ENCODE results near the gene TAF4.

The TAF4 gene

GRCh38 chr20:62019144-62019805 is 46.4 kb downstream of the TAF4 start:
- no peak for DNase-seq

DNA sequence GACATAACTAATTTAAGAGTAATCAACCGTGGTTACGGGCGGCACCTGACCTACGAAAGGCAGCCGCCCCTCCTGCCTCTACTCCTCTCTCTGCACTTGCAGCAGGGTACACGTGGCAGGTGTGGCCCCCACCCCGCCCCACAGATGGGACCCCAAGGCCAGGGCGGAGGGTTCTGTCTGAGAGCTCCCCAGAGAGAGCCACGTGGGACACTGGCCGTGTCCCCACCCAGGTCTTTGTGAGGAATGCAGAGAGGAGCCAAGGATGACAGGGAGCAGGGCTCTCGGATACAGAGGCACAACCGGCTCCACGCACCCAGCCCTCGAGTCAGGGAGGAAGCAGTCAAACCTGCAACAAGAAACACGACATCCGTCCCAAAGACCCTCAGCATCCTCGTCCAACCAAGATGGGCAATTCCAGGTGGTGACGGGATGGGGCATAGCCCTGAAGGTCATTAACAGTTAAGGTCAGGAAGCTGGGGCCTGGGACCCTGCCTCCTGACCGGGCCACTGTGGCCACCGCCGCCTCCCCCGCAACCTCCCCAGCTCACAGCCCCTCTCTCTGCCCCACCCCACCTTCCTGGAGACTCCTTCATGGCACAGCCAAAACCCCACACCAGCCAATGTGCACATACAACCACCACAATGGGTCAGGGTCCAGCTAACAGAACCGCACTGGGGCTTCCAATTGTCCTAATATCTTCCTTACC is 47.1 kb downstream of the TAF4 start:
- DNase-seq = no peak

DNA sequence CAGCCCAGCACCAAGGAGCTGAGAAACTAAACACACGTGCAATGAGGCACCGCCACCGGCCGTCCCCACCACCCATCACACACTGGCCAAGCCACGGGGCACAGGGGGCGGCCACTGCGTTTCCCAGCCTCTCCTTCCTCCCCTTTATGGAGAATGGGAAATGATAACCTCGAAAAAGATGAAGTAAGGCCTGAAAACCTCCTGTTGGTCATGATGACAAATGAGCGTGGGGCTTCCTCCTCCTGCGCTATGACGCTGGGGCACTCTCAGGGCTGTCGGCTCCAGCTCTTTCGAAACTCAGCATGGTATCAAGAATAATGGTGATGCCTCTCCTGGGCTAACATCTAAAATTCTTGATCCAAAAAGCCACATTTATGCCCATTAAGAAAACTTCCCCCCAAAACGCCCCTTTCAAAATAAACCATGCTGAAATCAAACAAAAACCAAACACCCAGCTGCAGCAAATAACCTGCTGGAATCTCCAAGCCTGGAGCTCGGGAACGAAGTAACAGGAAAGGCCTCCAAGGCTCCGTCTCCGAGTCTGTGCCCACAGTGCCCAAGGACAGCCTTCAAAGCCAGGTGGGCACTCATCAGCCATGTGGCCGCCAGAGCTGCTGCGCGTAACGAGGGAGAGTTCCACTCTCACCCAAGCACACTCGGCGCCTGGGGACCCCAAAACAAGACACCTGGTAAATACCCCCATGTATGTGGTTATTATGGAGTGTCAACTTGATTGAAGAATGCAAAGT is 50.0 kb downstream of the TAF4 start:
- DNase-seq = no peak

- no peak for DNase-seq
Measured at GRCh38 chr20:62014889-62015537, 50.7 kb downstream of the TAF4 start.

DNA sequence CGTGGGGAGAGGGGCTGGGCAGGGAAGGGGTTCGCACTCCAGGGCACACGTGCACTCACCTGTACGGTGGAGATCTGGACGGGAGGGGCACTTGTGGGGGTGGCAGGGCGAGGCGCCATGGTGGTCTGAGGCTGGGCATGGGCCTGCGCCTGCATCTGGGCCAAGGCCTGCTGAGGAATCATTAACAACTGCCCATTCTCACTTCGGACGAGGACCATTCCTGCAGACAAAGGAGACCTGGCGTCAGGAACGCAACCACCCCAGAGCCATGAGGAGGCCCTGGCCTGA is 51.2 kb downstream of the TAF4 start:
- DNase-seq = no peak

- DNase-seq = no peak
Measured at GRCh38 chr20:62012631-62013030, 53.0 kb downstream of the TAF4 start.

- no peak for DNase-seq
Measured at GRCh38 chr20:62011938-62012534, 53.6 kb downstream of the TAF4 start.

DNA sequence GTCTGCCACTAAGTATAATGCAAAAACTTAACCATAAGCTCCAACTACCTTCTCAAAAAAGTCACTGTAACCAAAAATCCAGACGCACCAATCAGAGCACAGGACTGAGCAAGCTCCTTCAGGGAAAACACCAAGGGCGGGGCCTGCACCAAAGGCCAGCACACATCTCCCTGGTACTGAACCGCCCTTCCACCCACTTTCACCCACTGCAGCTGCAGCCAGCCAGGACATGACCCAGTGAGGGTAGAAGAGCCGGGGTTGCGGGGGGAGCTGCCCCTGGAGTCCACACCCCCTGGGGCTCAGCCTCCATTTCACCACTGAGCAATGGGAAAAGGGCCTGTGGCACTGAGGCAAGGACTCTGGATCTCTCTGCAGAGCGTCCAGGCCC is 54.3 kb downstream of the TAF4 start:
- DNase-seq = no peak

GRCh38 chr20:62010551-62011402 is 54.9 kb downstream of the TAF4 start:
- DNase-seq = no peak

DNA sequence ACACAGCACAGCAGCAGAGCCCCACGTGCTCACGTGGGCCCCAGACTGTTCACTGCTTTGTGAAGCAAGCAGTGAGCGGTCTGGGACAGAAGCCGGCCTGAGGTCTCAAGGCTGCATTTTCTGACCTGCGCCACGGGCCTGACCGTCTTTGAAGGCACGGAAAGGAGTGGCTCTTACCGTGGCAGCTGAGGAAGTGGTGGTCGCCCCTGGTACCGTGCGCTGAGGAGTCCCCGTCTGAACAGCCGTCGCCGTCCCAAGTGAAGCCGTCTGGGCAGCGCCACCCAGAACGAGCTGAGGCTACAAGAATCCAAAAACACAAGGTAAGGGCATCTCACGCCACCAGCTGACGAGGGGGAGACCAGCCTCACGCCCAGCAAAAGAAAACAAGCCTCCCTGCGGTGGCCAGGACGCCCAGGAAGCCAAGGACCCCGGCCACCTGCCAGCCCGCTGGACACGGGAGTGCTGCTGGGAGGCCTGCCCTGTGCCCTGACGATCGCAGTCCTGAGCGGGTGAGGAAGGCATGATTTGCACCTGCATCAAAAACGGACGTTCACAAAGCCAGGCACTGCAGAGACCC is 55.7 kb downstream of the TAF4 start:
- DNase-seq = no peak

DNA sequence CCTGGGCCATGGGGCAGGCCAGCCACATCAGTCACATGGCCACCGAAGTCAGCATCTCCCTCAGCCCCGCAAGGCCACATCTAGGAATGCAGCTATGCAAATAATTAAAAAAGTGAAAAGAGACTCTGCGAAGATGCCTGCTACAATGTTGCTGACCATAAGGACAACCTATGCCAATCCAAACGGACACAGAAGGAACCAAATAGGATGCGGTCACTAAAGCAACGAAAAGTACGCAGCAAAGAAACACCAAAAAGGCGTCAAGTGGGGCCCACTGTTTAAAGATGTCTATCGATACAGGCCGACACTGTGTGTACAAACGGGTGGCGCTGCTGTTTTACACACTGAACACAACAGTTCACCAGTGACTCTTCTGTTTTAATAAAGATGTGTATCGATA is 56.4 kb downstream of the TAF4 start:
- no peak for DNase-seq

DNA sequence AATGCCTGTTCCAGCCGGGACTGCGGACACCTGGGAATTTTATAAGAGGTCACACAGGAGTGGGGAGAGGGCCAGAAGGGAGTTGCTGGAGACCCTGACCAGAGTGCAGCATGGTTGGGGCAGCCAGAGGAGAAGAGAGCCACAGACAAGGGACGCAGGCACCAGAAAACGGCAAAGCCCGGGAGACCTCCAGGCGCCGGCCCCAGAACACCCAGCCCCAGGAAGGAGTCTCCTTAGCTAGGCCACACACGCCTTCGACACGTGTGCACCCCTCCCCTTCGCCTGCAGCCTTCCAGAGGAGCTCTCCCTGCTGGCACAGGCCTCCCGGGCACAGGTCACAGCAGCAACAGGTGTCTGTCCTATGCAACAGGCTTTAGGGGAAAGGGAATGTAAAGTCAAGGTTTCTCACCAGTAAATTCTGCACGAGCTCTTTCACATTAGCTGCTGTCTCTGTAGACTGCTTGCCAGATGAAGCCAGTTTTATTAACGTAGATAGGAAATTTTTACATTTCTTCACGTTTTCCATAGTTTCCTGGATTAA is 57.0 kb downstream of the TAF4 start:
- no peak for DNase-seq

DNA sequence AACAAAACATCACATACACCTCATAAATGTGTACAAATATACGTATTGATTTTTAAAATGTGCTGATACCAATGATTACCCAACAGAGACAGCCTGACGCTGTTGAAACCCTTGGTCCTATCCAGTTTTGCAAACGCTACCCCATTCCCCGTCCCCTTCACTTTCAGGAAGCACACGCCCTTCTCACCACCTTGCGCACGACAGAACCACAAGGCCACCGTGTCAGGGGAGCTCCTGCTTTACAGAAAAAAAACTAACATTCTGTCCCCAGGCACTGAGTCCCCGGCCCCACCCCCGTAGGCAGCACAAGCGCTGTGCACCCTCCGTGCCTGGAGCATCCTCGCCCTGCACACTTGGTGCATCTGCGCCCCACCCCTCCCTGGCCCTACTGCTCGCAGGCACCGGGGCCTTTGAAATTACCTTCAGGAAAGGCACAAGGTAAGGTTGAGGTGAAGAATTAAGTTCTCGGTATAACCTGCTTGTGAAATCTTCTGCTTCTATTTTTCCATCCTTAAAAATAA is 58.5 kb downstream of the TAF4 start:
- no peak for DNase-seq

DNA sequence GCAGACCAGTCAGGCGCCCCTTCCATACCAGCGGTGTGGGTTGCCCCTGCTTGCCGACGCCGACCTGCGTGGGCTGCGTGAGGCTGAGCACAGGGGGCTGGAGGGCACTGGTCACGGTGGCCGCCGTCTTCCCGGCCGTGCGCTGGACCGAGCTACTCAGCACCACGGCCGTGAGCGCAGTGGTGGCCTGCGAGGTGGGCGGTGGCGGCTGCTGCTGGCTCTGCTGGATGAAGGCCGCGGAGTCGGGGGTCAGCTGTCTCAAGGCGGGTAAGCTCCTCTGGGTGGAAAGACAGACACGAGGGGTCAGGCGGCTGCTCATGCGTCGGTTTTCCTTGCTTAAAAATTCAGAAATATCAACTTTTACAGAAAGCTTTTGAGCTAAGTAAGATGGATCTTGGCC is 59.2 kb downstream of the TAF4 start:
- DNase-seq = no peak

DNA sequence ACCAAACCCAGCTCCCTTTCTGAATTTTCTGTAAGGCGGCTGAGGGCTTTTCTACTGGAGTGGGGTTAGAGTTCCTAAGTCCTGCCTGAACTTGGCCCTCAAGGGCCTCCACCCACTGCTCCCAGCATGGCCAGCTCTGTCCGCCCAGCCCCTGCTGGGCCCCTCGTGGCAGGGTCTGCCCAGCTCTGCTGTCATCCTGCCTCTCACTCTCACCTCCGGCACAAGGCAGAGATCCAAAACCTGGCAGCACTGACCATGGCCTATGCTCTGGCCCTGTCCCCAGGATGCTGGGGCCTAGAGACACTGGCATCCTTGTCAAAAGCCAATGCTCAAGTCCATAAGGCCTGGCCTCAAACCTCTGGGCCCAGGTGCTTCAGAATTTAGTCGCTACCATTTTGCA is 61.1 kb downstream of the TAF4 start:
- DNase-seq = no peak

DNA sequence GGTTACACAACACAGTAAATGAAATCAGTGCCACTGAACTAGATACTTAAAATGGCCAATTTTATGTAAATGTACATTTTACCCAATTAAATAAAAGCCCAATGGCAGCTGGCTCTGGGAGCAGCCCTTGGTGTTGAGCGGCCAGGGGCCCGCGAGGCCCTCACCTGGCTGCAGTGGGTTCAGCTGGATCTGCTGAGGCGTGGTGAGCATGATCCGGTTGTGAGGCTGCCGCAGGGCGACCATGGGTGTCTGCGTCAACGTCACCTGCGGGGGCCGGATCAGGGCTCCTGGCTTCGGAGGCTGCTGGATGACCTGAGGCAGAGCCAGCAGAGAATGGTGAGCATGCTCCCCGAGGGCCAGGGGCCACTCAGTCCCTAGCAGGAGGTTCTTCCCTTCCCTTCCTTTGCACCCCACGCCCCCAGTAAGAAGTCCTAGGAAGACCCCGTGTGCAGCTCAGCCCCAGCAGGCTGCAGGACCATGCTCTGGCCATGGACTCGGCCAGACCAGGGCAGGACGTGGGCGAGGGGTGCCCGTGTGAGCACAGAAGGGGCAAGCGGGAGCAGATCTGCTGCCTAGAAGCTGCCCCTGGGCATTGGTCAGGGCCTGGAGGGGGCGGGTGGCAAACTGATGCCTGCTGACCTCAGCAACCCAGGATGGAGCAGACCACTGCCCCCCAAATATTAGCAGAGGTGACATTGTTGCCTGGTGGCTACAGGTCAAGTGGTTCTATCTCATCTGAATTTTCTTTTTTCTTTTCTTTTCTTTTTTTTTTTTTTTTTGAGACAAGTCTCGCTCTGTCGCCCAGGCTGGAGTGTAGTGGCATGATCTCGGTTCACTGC is 61.9 kb downstream of the TAF4 start:
- DNase-seq = no peak

- no peak for DNase-seq
Measured at GRCh38 chr20:62002882-62003480, 62.7 kb downstream of the TAF4 start.

DNA sequence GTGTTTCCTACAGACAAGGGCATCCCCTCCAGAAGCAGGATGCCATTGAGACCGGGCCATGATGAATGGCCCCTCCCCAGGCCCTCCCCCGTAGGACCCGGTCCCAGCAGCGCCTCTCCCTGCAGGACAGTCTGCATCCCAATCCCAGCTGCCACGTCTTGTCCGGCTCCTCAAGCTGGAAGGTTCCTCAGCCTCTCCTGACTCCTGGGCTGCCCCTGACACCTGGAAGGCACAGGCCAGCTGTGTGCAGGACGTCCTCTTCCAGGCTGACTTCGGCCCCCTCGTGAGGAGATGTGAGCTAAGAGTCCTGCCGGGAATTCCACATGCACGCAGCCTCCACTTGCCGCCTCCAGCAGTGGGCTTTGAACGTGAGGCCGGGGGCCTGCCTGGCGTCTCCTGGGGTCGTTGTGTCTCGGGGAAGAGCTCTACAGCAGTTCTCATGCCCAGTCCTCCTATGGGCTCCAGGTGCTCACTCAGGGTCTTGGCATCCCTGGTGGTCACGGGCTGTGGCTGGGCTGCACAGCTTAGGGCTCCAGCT is 64.4 kb downstream of the TAF4 start:
- DNase-seq = no peak

DNA sequence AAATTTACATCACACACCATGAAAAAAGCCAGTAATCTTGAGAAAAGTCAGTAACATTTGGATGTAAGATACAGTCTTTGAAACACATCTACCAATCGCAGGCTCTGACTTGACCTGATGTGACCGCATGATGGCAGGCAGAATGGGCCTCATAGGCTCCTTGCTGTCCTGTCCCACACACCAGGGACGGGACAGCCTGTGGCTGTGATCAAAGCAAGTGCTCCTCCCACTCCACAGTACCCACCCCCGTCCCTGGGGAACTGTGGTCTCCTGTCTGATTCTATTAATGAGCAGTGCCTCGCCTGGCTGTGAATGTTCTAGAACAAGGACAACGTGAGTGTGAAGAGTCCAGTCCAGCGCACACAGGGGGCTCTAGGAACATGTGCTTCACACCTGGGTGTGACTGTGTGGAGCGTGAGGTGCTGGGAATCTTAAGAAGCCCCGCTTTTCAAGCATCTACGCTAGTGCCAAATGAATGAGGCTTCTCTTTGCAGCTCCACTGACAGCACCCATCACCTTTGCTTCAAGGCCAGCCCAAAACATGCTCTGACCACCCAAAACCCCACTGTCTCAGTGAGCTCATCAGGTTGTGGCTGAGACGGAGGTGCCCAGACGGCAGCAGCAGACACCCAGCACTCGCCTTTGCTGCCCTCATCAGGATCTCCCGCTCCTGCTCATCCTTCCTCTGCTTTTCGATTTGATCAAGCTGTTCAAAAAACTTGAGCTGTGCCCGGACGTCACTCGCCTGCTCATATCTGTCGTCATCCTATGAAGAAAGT is 67.1 kb downstream of the TAF4 start:
- DNase-seq = no peak

Data from cerebellar nuclear complex (tissue), 1 donor.